Astrocyte of the hippocampus (primary cell): ENCODE measurements around the gene SLC25A6.
"Not testable (repeated sequence)": the region's sequence is repeated elsewhere in the genome, so short reads cannot be mapped to it uniquely, and the experiment has no call there.

ENCODE experiments used
- DNase-seq: peaks from one replicate; pipeline ENCODE4 v3.0.0; 2011; ENCODE audit warnings: low read depth, low spot score

Gene SLC25A6

GRCh38 chrX:1355131-1356046 lies 36.5 kb downstream of the SLC25A6 start:
- DNase-seq, result no peak

- DNase-seq, result no peak
Observed at GRCh38 chrX:1354036-1355019, 37.6 kb downstream of the SLC25A6 start.

- no peak for DNase-seq
Observed at GRCh38 chrX:1351981-1352714, 39.8 kb downstream of the SLC25A6 start.

DNA sequence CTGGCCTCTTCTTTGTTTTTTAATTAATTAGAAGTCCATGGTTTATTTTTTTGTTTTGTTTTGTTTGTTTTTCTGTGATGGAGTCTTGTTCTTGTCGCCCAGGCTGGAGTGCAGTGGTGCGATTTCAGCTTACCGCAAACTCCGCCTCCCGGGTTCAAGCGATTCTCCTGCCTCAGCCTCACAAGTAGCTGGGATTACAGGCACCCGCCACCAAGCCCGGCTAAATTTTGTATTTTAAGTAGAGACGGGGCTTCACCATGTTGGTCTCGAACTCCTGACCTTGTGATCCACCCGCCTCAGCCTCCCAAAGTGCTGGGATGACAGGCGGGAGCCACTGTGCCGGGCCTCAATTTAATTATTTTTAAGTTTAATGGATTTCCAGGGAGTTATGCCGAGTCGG lies 42.3 kb downstream of the SLC25A6 start:
- not testable (repeated sequence) for DNase-seq

- DNase-seq, result no peak
Observed at GRCh38 chrX:1341545-1342184, 50.2 kb downstream of the SLC25A6 start.

- DNase-seq, result no peak
Observed at GRCh38 chrX:1336948-1337779, 54.7 kb downstream of the SLC25A6 start.

- no peak for DNase-seq
Observed at GRCh38 chrX:1336331-1336943, 55.5 kb downstream of the SLC25A6 start, which contains the start of gene IL3RA. Gene IL3RA (plus strand): TSS chrX:1336785. CDS start chrX:1341766, 4,981 bp downstream.
